Transverse colon (tissue), 4 donors: ENCODE data around the gene MYL6B. TPM values are rescaled to one million over a fixed set of nuclear protein-coding genes. Genes with fewer than 3 reads are reported as not detected.

ENCODE experiments used
- DNase-seq: peaks from one replicate; pipeline ENCODE4 v3.0.0-alpha.2; 2019
- H3K27ac ChIP-seq, 4 donors: fragments of 200-600 bp; sonication (generic); 2 replicates each; pipeline ENCODE4 v1.5.1; 2016 to 2018; ENCODE audit warnings: inconsistent platforms in 4 of 4
- H3K27me3 ChIP-seq: fragments of 200-600 bp; sonication (generic); 2 replicates; pipeline ENCODE4 v1.5.1; 2017; ENCODE audit warnings: inconsistent platforms
- H3K36me3 ChIP-seq, 4 donors: fragments of 200-600 bp; sonication (generic); 2 replicates each; pipeline ENCODE4 v1.5.1; 2017 to 2019; ENCODE audit warnings: inconsistent platforms in 4 of 4
- H3K4me1 ChIP-seq, 4 donors: fragments of 200-600 bp; sonication (generic); 2 replicates each; pipeline ENCODE4 v1.5.1; 2017 to 2020; ENCODE audit warnings: inconsistent platforms in 4 of 4
- H3K4me3 ChIP-seq, 4 donors: fragments of 200-600 bp; sonication (generic); 1 replicate in 1 of 4; 2 replicates in 3 of 4; pipeline versions ENCODE4 v1.5.1 to v1.6.1; 2017 to 2019; ENCODE audit warnings: inconsistent platforms in 4 of 4
- H3K9me3 ChIP-seq, 2 donors: fragments of 200-600 bp; sonication (generic); 2 replicates each; pipeline ENCODE4 v1.5.1; 2017 to 2019; ENCODE audit warnings: inconsistent platforms in 2 of 2
- EP300 ChIP-seq: sonication (generic); formaldehyde crosslinking; IDR thresholded peaks from one replicate; pipeline ENCODE4 v1.6.1; 2017; ENCODE audit warnings: antibody characterized with exemption, low read depth
- POLR2A ChIP-seq: fragments of 450-650 bp; IDR thresholded peaks from one replicate; pipeline ENCODE4 v1.6.1; 2016; ENCODE audit warnings: antibody characterized with exemption, mild to moderate bottlenecking, moderate library complexity
- POLR2AphosphoS5 ChIP-seq, 3 donors: sonication (generic); formaldehyde crosslinking; IDR thresholded peaks; one replicate each; pipeline ENCODE4 v1.6.1; 2016; ENCODE audit warnings: antibody characterized with exemption in 3 of 3
- WGBS, 2 donors: methylation state at CpG; one replicate each; pipeline ENCODE4 v1.1.5; 2018; ENCODE audit warnings: low coverage in 1 of 2; 5-methylcytosine and 5-hydroxymethylcytosine counted together
- in situ Hi-C, 4 donors: fragments of 200-750 bp; cut with MboI; loops; one replicate each; pipeline versions ENCODE4 v1.15.0 to v1.15.1; 2017; ENCODE audit warnings: low sequenced_read_pairs in 3 of 4, low pct_ligation_motif_present in 1 of 4, low pct_unique_long_range_greater_than_20kb in 1 of 4
- intact Hi-C: fragments of 100-400 bp; cut with DNase I; formaldehyde crosslinking; loops from one replicate; pipeline ENCODE4 v1.15.1; 2023; ENCODE audit warnings: low total_unique reads
- total RNA-seq, 4 donors: library from RNA; depleted of rRNA; stranded (reverse); fragments of >200 nt; gene quantifications; one replicate each; pipeline ENCODE4 v1.1.0, GENCODE V29; 2016
- TF ChIP-seq, protein P1 (sequence below), 5 experiments: fragments of 200-600 bp in 3 of 5; fragments of 450-650 bp in 2 of 5; sonication (generic) in 3 of 5; IDR thresholded peaks; 1 replicate in 2 of 5; 2 replicates in 3 of 5; pipeline ENCODE4 v1.5.1; 2016 to 2017; ENCODE audit warnings: antibody characterized with exemption in 5 of 5, inconsistent platforms in 3 of 5, mild to moderate bottlenecking in 2 of 5, moderate library complexity in 1 of 5

Gene MYL6B
- total RNA-seq, 4 donors from 2014 or later, result 26.4 to 30.0 (median 26.7) TPM; not detected in 1

DNA sequence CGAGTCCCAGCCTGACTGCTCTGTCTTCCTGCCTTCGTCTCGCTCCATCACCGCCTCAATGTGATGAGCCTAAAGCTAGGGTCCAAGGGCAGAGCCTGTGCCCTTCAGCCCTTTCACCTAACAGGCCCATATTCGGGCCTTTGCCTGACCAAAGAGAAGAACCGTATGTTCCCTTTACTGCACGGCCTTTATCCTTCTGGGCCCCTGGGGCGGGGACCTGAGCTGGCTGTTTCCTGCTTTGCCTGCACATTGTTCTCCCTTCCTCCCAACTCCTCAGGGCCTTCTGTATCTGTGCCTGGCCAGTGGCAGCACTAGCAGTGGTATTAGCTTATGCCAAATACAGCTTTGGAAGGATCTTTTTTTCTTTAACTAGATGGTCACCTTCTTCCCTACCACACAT is 8.5 kb upstream of the MYL6B start:
- H3K36me3 ChIP-seq, result peaks cover 0 to 37% (median 15%) of the 10 kb centered on the region in 4 donors
- peak overlapping the region; percentile 11 to 66 (median 56) for H3K27ac ChIP-seq
- 73% methylated on average over 8 of the region's 8 CpGs; no CpG with 5 or more reads in 1 of the 2 donors for WGBS, 2 donors
- intact Hi-C loops, result no loop called here
- peak; percentile 62 for DNase-seq
- no peaks in the 10 kb centered on the region for H3K9me3 ChIP-seq
- no peak overlapping the region for H3K4me3 ChIP-seq
- TF ChIP-seq POLR2A, result peak; percentile 26
- TF ChIP-seq POLR2AphosphoS5 (IDR thresholded peaks at IDR 0.05), result peak in 2 of 3 donors; percentile 22 to 24
- no peak for TF ChIP-seq EP300
- TF ChIP-seq, protein P1, sequence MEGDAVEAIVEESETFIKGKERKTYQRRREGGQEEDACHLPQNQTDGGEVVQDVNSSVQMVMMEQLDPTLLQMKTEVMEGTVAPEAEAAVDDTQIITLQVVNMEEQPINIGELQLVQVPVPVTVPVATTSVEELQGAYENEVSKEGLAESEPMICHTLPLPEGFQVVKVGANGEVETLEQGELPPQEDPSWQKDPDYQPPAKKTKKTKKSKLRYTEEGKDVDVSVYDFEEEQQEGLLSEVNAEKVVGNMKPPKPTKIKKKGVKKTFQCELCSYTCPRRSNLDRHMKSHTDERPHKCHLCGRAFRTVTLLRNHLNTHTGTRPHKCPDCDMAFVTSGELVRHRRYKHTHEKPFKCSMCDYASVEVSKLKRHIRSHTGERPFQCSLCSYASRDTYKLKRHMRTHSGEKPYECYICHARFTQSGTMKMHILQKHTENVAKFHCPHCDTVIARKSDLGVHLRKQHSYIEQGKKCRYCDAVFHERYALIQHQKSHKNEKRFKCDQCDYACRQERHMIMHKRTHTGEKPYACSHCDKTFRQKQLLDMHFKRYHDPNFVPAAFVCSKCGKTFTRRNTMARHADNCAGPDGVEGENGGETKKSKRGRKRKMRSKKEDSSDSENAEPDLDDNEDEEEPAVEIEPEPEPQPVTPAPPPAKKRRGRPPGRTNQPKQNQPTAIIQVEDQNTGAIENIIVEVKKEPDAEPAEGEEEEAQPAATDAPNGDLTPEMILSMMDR (IDR thresholded peaks at IDR 0.05), result no peak
- peaks cover 6 to 38% (median 13%) of the 10 kb centered on the region in 4 donors for H3K4me1 ChIP-seq
- in situ Hi-C loops, result no loop called here
- H3K27me3 ChIP-seq, result no peaks in the 10 kb centered on the region

DNA sequence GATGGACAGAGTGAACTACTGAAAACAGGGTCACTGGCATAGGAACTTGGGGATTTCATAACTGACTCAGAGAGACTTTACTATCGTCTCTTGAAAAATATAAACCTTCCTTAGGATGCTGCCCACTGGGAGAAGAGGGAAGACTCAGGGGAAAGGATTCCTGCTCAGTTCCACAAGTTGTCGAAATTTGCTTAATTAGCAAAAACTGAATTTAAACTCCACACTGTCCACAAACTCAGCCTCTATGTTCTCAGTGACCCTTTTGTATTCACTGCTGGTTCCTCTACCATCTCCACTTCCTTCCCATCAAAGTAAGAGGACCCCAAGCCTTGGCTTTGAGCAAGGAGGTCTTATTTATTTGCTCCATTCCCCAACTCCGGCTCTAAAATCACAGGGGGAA is 7.2 kb upstream of the MYL6B start:
- intact Hi-C loops (no loop called here), in situ Hi-C loops (no loop called here)
- Histone ChIP-seq H3K9me3 (no peaks in the 10 kb centered on the region), H3K27ac (peak overlapping the region in 2 of 4 donors; percentile 11 to 58), H3K4me1 (peaks cover 6 to 38% (median 13%) of the 10 kb centered on the region in 4 donors), H3K36me3 (peaks cover 0 to 23% (median 8%) of the 10 kb centered on the region in 4 donors), H3K4me3 (no peak overlapping the region), H3K27me3 (no peaks in the 10 kb centered on the region)
- TF ChIP-seq EP300, result no peak
- TF ChIP-seq POLR2A, result no peak
- TF ChIP-seq, protein P1 (IDR thresholded peaks at IDR 0.05), result no peak
- TF ChIP-seq POLR2AphosphoS5 (IDR thresholded peaks at IDR 0.05), result no peak
- DNase-seq, result no peak
- WGBS, 2 donors, result 79 to 85% methylated on average over 3 of the region's 3 CpGs

DNA sequence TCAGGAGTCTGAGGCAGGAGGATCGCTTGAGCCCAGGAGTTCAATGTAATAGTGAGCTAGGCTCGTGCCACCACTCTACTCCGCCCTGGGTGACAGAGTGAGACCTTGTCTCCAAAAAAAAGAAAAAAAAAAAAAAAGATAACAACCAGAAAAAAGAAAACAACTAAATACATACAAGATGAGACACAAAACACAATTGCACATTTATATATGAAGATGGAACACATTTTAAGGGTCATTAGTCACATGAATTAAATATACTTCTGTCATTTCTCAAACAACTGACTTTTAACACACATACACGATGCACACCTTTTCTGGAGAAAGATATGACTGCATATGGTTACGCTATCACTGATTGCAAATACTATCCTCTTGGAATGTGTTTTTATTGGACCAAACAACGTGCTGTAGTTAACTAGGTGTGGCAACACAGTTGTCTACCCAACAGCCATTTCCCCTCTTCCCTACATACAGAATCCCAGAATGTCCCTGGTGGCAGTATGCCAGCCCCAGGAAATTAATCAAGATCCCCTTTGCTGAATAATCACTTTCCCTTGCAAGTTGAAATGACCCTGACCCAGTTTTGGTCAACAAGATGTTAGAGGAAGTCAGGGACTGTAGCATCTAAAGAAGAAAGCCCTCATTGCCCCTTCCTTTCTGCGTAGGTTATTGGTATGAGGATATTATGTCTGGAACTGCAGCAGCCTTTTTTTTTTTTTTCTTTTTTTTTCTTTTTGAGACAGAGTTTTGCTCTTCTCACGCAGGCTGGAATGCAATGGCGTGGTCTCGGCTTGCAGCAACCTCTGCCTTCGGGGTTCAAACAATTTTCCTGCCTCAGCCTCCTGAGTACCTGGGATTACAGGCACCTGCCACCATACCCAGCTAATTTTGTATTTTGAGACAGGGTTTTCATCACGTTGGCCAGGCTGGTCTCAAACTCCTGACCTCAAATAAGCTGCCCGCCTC is 5.6 kb upstream of the MYL6B start:
- in situ Hi-C loops, result no loop called here
- Histone ChIP-seq H3K4me3 (no peak overlapping the region), H3K27me3 (no peaks in the 10 kb centered on the region), H3K4me1 (peaks cover 12 to 52% (median 23%) of the 10 kb centered on the region in 4 donors), H3K9me3 (no peaks in the 10 kb centered on the region), H3K27ac (peak overlapping the region; percentile 74 to 77 (median 76)), H3K36me3 (peaks cover 0 to 20% (median 5%) of the 10 kb centered on the region in 4 donors)
- intact Hi-C loops, result no loop called here
- peak; percentile 73 for DNase-seq
- TF ChIP-seq POLR2AphosphoS5 (IDR thresholded peaks at IDR 0.05), result peak; percentile 30 to 84 (median 73)
- TF ChIP-seq EP300, result no peak
- peak; percentile 43 for TF ChIP-seq POLR2A
- TF ChIP-seq, protein P1 (IDR thresholded peaks at IDR 0.05), result peak in 1 of 5 experiments; percentile 9
- 50 to 53% methylated on average over 10 to 13 of the region's 13 CpGs for WGBS, 2 donors

DNA sequence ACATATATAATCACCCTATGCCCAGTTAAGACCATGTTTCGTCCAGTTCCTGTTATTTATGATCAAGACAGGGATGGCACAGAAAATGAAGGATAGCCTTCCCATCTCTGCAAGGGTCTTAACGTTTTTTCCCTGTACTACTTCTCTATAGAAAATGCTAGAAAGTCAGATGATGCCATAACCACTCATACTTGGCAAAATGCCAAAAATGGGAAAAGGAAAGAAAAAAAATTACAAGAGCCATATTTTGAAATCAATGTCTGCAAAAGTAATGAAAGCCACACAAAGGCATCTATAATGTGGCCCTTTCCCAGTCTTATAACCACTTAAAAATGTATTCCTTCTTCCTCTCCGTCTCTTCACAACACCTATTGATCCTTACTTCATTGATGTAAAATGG is 1.8 kb upstream of the MYL6B start:
- TF ChIP-seq, protein P1 (IDR thresholded peaks at IDR 0.05), result no peak
- TF ChIP-seq POLR2AphosphoS5 (IDR thresholded peaks at IDR 0.05) (peak in 2 of 3 donors; percentile 36 to 37), EP300 (no peak), POLR2A (no peak)
- no peaks in the 10 kb centered on the region for H3K27me3 ChIP-seq
- H3K4me3 ChIP-seq, result no peak overlapping the region
- in situ Hi-C loops, result no loop called here
- H3K27ac ChIP-seq, result peak overlapping the region in 2 of 4 donors; percentile 92 to 98
- WGBS, 2 donors, result 59 to 65% methylated on average over 3 of the region's 3 CpGs
- intact Hi-C loops, result no loop called here
- no peak for DNase-seq
- no peaks in the 10 kb centered on the region for H3K9me3 ChIP-seq
- no peaks in the 10 kb centered on the region for H3K36me3 ChIP-seq
- peaks cover 20 to 46% (median 31%) of the 10 kb centered on the region in 4 donors for H3K4me1 ChIP-seq
